Raji (cell line): ENCODE measurements around the gene MED10.

Experiments
- POLR2A ChIP-seq: IDR thresholded peaks from 2 replicates; pipeline ENCODE4 v1.6.1; 2011; ENCODE audit warnings: low read depth, low read length, control low read depth; ENCODE audit not compliant: insufficient read depth

Gene MED10

DNA sequence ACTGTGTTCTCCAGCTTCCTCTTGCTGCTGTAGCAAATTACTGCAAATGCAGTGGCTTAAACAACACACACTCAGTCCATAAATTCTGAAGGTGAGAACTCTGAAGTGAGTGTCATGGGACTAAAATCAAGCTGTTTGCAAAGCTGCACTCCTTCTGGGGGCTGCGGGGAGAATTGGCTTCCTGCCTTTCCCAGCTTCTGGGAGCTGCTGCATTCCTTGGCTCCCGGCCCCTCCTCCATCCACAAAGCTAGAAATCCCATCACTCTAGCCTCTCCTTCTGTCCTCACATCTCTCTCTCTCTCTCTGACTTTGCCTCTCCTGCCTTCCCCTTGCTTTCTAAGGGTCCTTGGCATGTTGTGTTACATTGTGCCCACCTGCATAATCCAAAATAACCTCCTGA lies 14.2 kb upstream of the MED10 start:
- TF ChIP-seq POLR2A: no peak

DNA sequence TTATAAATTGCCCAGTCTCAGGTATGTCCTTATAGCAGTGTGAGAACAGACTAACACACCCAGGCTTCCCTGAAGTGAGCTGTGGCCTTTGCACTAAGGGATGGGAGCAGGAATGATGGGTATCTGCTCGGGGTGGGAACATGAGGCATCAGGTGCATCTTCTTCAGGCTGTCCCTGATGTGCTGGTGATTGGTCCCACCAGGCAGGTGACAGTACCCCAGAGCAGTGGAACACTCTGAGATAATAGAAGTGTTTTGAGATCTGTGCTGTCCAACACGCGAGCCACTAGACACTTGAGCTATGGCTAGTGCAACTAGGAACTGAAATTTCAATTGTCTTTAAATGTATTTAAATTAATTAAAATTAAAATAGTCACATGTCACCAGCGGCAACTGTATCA lies 12.8 kb upstream of the MED10 start:
- TF ChIP-seq POLR2A: no peak

DNA sequence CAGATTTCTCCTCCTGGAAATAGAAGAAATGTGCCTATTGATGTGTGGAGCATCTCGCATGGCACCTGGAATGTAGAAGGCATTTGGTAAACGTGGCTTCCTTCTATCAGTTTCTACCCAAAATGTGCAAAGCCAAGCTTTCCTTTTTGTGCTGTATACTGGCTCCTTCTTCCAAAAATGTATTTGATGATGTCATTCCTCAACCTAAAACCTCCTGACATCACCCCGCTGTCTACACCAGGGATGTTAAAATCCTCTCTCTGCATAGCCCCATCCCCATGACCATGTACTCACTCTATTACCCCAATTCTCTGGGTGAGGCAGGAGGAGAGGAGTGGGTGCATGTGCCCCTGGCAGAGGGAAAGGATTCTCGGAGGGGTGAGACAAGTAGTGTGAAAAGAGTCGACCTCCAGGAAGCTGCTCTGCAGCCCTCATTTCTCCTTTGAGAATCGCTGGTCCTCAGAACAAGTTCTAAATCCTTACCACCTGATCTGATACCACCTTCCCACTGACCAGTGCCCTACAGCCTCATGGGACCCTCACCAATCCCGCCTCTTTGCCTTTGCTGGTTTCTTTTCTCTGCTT lies 11.7 kb upstream of the MED10 start:
- no peak for TF ChIP-seq POLR2A

DNA sequence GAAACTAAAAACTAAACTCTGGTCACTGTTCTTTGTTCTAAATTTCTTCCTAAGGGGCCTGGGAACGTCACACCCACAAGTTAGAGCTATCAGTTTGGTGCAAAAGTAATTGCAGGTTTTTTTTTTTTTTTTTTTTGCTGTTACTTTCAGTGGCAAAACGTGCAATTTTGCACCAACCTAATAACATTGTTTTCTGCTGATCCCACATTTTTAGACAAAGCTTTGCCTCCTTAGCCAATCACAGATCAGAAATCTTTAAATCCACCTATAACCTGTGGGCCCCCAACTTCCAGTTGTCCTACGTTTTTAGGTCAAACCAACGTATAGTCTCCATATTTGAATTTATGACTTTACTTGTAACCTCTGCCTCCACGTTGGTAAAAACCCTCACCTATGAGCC lies 11.1 kb upstream of the MED10 start:
- no peak for TF ChIP-seq POLR2A

DNA sequence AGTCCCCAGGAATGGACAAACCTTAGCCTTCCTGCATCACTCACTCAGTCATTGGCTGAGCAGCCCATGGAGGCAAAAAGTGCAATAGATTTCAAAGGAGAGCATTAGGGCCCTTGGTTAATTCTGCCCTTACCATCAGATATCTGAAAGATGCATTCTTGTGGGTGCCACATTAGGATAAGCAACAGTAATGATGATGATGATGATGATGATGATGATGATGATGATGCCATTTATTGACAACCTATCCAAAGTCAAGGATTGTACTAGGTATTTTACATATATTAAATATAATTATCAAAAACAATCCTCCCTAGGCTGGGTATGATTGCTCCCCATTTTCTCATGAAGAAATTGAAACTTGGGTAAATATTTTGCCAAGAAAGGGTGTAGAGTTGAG lies 9.6 kb upstream of the MED10 start:
- TF ChIP-seq POLR2A: no peak

DNA sequence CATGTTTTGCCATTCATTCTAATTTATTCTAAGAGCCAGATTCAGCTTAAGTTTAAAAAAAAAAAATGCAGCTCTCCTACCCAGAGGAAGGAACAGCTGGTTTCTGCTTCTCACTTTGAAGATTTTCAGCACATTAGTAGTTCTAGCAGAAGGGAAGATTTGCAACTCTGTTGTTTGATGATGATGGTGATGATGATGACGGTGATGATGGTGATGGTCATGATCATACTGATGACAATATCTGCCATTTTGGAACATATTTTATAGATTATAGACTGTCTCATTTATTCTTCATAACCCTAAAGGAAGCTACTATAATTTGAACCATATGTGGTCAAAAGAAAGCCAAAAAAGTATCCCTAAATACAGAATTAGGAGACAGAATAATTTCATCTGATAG lies 7.9 kb upstream of the MED10 start:
- no peak for TF ChIP-seq POLR2A

DNA sequence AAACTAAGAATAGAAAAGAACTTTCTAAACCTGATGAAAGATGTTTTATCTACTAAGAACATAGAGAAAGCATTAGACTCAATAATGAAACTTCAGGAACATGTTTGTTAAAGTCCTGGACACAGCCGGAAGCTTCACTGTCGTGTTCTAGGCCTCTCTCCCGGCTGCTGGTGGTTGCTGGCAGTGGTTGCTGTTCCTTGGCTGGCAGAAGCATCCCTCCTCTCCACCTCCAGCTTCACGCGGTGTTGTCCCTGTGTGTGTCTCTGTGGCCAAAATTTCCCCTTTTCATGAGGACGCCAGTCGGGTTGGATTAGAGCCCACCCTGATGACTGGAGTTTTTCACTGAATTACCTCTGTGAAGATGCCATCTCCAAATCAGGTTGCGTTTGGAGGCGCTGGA lies 6.5 kb upstream of the MED10 start:
- TF ChIP-seq POLR2A: no peak

DNA sequence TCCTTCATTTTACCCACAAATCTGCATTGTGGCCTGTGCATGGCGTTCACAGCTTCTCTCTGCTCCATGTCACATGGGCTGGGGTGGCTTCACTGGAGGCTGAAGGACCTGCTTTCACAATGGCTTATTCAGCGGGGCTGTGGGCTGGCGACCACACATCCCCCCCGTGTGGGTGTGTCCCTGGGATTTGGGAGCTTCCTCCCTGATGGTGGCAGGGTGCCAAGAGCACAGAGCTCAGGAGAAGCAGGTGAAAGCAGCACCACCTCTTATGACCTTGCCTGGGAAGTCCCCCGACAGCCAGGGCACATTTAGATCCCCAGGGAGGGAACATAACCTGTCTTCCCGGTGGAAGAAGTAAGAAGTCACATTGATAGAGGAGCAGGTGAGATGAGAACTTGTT lies 5.0 kb upstream of the MED10 start:
- no peak for TF ChIP-seq POLR2A

DNA sequence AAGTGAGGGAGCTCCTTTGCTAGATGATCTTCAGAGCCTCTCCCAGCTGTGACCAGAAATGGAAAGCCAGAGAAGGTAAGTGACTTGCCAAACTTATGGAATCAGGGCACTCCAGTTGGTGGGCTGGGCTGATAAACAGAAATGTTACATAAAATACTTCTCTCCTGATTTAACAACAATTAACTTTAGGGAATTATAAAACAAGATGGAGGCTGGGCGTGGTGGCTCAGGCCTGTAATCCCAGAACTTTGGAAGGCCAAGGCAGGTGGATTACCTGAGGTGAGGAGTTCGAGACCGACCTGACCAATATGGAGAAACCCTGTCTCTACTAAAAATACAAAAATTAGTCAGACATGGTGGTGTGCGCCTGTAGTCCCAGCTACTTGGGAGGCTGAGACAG lies 899 bp upstream of the MED10 start:
- TF ChIP-seq POLR2A: no peak

DNA sequence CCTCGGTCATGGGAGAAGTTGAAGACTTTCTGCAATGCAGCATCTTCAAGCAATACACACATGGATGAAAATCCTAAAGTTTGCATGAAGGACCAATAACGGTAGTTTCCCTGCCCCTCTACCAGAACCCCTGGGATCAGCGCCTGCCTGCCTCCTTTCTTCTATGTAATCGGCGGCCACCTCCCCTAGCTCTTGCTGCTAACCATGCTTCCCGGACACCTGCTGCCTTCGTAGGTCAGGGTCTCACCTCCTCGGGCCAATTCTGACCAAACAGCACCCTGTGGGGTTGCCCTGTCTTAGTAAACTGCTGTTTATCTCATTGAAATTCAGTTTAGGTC lies 388 bp upstream of the MED10 start:
- TF ChIP-seq POLR2A: no peak

DNA sequence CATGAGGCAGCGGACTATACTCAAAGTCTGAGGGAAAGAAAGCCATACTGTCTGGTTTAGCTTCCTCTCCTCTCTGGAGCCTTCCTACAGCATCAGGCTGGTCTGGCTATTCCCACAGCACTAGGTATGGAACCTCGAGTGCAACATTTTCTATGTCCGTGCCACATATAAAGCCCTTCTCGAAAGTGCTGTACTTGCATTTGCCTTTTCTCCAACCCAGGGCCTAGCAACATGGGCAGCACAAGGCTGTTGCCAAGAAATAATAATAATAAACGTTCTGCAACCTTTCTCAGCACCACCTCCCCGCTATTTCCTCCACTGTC lies 804 bp downstream of the MED10 start:
- TF ChIP-seq POLR2A: no peak

DNA sequence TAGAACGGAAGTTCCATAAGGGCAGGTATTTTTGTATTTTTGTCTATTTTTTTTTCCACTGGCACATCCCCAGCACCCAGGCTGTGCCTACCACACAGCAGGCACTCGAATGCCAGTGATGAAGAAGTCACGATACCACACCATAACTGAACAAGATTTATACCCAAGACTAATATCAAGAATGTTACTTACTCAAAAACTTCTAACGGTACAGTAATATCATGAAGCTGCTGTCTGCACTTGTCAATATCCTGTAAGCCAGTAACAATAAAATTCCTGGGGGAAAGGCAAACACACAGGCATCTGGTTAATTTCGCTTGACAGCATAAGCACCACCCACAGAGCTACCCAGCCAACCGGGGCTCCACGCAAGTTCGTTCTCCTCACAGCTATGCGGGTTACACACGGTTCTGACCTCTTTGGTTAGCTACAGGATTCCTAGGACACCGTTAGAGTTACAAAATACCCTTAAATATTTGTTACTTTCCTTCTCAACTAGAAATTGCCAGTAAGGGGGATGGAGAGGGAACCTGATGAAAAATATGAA lies 1.3 kb downstream of the MED10 start:
- TF ChIP-seq POLR2A: no peak

DNA sequence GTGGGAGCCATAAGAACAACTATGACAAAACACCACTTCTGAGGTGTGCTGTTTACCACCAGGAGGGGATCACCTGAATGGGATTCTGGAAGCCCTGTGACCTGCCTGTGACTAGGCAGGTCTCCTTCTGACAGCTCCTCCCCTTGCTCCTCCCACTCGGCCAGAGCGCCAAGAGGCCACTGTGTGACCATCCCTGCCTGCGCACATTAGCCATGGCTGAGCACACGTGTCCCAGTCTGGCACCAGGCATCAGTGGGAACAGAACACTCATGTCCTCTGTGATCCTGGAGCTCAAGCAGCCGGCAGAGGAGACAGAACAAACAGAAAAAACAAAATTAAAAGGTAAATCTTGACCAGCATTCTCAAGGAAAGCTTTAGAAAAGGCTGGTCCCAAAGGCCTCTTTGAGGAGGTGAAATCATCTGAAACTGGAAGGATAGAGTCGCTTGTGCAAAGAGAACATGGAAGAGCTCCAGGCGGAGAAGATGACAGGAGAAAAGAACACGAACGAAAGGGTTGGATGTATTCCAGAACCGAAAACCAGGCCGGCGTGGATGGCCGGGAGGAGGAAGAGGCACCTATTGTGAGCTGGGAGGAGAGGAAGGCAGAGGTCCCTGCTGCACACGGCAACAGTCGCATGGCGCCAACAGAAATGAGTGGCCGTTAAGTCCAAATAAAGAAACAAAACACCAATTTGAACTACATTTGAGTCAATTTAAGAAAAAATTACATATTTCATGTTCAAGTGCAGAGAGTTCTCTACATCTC lies 5.1 kb downstream of the MED10 start:
- TF ChIP-seq POLR2A: no peak

DNA sequence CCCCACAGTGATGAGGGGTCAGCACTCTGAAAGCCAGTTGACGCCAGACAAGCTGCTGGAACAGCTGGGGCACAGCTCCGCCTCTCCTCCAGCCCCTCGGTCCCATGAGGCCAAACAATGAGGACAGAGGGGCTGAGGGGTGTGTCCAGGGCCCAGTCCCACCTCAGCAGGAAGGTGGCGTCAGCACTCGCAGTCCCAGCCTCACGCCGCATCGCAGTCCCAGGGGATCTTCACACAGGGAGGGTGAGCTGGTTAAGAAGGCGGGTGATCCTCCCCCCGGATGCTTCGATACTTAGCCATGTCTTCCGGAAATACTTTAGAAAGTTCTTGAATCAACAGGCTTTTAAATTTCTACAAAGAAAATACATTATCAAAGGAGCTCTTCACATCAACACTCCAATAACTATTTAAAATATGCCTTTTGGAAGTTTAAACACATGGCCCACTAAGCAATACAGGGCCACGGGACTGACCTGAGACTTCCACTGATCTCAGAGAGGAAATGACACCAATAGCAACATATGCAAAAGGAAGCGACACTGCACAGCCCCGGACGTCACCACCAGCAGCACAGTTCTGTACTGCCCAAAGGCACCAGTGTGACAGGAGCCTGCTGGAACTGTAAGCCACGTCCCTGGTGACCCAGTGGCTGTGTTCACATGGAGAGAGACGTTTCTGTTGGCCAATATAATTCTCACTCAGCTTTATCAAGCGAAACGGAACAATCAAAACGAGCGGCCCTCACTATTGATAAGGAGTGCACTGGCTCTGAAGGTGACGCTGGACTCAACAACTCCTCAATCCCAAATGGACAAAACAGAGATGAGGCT lies 5.9 kb downstream of the MED10 start:
- TF ChIP-seq POLR2A: no peak

DNA sequence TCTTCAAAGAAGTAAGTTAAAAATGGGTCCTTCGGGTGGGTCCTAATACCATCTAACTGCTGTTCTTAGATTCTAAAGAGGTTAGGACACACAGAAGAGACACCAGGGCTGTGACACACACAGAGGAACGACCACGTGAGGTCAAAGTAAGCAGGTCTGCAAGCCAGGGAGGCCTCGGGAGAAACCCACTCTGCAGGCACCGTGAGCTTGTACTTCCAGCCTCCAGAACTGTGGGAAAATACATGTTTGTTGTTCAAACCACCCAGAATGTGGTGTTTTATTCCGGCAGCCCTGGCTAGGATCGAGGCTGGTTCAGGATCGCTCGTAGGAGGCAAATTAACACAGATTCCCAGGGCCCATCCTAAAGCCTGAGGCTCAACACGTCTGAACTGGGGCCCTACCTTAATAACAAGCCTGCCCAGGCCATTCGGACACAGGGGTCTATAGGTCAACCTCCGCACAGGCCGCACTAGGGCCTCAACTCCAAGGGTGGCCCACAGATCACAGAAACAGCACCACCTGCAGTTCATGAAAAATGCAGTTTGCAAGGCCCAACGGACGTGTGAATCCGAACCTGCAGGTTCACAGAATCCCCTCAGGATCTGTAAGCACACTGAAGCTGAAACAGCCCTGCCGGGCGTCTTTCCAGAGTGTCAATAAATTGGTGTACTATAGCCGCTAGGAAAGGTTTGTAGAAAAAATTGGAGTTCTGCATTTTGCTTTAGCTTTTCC lies 7.1 kb downstream of the MED10 start:
- no peak for TF ChIP-seq POLR2A
